ENCODE data around the gene ESF1.

DNA sequence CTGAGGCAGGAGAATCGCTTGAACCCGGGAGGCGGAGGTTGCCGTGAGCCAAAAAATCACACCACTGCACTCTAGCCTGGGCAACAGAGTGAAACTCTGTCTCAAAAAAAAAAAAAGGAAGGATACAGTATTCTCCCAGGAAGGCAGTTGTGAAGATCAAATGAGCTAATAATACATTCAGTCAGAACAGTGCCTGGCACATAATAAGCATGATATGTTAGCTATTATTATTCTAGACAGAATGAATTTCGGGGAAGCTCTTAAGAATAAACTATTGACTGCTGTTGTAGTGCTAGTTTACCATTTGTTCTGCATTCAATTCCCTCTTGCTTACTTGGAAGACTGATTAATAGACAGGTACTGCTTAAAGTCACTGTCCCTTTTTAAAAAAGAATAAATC lies 40.7 kb upstream of the ESF1 start:
- TF ChIP-seq TAF1 (IDR thresholded peaks at IDR 0.05; ENCODE audit: low read depth, low read length) (no peak), POLR2AphosphoS5 (IDR thresholded peaks at IDR 0.05; ENCODE audit: low read depth, low read length) (no peak), POLR2A (IDR thresholded peaks at IDR 0.05; ENCODE audit: low read depth, low read length) (no peak), PAX5 (IDR thresholded peaks at IDR 0.05; ENCODE audit: insufficient read depth, low read length, severe bottlenecking) (no peak), SPI1 (IDR thresholded peaks at IDR 0.05; ENCODE audit: low read depth, low read length) (no peak)
